ENCODE measurements around the gene ADAMTSL2. TPM values are rescaled to one million over a fixed set of nuclear protein-coding genes. Genes with fewer than 3 reads are reported as not detected.

ADAMTSL2 gene
- total RNA-seq, 1 donor from 2014 or later = 2.0 TPM

DNA sequence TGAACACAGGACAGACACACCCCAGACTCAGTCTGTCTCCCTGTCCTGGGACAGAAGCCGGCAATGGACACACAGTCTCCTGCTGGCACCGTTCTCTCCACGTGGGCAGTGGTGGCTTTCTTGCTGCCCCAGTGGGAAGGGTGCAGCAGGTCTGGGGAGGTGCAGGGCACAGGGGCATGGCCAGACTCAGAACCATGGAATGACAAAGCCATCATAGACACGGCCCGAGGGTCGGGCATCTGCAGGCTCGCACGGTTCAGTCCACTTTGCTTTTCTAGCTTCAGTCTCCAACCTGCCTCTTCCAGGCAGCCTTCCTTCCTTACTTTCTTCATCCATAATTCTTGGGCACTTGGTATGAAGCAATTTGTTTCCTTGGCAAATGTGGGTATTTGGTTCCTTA, 26.5 kb upstream of the ADAMTSL2 start:
- Histone ChIP-seq H3K36me3 (no peaks in the 10 kb centered on the region), H3K4me1 (peaks cover 40% of the 10 kb centered on the region), H3K4me3 (no peak overlapping the region), H3K27ac (no peak overlapping the region), H3K9me3 (no peaks in the 10 kb centered on the region), H3K27me3 (no peaks in the 10 kb centered on the region)
- intact Hi-C loops (cut with DNase I) = no loop called here
- TF ChIP-seq POLR2AphosphoS5 (IDR thresholded peaks at IDR 0.05; ENCODE audit: insufficient read depth in 1 of 2, low read depth in 1 of 2) (no peak), POLR2A (IDR thresholded peaks at IDR 0.05) (no peak)
- TF ChIP-seq, protein P1, sequence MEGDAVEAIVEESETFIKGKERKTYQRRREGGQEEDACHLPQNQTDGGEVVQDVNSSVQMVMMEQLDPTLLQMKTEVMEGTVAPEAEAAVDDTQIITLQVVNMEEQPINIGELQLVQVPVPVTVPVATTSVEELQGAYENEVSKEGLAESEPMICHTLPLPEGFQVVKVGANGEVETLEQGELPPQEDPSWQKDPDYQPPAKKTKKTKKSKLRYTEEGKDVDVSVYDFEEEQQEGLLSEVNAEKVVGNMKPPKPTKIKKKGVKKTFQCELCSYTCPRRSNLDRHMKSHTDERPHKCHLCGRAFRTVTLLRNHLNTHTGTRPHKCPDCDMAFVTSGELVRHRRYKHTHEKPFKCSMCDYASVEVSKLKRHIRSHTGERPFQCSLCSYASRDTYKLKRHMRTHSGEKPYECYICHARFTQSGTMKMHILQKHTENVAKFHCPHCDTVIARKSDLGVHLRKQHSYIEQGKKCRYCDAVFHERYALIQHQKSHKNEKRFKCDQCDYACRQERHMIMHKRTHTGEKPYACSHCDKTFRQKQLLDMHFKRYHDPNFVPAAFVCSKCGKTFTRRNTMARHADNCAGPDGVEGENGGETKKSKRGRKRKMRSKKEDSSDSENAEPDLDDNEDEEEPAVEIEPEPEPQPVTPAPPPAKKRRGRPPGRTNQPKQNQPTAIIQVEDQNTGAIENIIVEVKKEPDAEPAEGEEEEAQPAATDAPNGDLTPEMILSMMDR (IDR thresholded peaks at IDR 0.05) = no peak
- no peak for DNase-seq (ENCODE audit: extremely low spot score in 2 of 2)

DNA sequence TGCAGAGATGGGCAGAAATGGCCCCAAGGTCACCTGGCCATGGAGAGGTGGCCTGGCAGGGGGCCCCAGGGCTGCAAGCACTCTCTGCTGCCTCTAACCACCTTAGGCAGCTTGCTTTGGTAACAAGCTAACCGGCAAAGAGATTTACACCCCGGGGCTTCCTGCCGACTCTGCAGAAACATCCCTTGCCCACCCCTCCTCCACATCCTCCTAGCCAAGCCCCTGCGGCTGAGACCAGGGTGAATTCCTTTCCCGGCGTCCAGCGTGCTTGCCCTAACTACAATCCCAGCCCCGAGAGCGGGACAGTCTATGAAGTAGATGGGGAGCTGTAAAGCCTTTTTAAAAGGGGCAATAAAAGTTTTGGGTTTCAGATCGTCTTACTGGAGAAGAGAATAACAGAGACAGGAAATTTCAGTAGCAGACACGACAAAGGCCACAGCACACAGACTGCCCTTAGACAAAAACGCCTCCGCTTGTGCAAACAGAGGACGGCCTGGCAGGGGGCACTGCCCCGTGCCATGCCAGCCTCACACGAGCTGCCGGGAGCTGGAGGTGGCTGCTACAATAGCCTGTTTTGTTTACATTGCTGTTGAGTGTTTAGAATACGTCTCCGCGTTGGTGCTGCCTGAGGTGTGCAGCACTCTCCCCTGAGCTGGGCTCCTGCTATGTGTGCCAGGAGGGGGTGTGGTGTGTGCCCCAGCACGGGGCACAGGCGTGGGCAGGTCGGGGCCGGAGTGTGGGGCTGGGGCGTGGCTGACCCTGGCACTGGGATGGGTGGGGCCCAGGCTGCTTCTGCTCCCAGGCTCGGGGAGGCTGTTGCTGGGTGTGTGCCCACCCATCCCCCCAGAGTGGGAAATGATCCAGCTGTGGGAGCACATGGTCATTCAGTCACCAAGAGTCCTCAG, 25.1 kb upstream of the ADAMTSL2 start:
- Histone ChIP-seq H3K27me3 (no peaks in the 10 kb centered on the region), H3K9me3 (no peaks in the 10 kb centered on the region), H3K36me3 (no peaks in the 10 kb centered on the region), H3K4me3 (no peak overlapping the region), H3K4me1 (peaks cover 40% of the 10 kb centered on the region), H3K27ac (no peak overlapping the region)
- intact Hi-C loops (cut with DNase I) = no loop called here
- TF ChIP-seq, protein P1 (IDR thresholded peaks at IDR 0.05) = no peak
- TF ChIP-seq POLR2AphosphoS5 (IDR thresholded peaks at IDR 0.05; ENCODE audit: insufficient read depth in 1 of 2, low read depth in 1 of 2) = no peak
- no peak for TF ChIP-seq POLR2A (IDR thresholded peaks at IDR 0.05)
- no peak for DNase-seq (ENCODE audit: extremely low spot score in 2 of 2)

DNA sequence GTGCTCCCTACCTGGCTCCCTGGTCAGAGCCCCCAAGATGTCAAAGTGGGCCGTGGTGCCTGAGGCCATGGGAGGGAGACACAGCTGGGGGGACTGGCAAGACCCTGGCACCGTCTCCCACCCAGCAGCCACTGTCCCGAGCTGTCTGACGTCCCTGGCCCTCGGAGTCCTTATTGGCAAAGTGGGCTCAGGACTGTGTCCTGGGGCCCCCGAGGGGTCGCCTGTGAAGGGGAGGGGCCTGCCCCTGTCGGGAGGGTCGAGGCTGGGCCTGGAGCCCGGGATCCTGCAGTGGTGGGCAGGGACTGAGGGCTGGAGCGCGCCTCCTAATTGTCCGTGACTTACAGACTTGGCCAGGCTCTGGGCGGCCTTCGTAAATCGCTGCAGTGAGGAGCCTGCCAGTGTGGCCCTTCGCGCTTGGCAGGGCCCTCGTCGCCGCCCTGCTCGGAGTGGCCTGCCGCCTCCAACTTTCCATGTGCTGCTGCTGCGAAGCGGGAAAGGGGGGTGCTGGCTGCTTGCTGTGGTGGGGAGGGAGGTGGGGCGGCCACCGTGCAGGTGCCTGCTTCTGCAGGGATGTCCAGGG, 23.5 kb upstream of the ADAMTSL2 start:
- H3K36me3 ChIP-seq = no peaks in the 10 kb centered on the region
- TF ChIP-seq, protein P1 (IDR thresholded peaks at IDR 0.05) = no peak
- TF ChIP-seq POLR2A (IDR thresholded peaks at IDR 0.05) (no peak), POLR2AphosphoS5 (IDR thresholded peaks at IDR 0.05; ENCODE audit: insufficient read depth in 1 of 2, low read depth in 1 of 2) (no peak)
- peaks cover 32% of the 10 kb centered on the region for H3K4me1 ChIP-seq
- H3K27ac ChIP-seq = no peak overlapping the region
- H3K4me3 ChIP-seq = no peak overlapping the region
- intact Hi-C loops (cut with DNase I) = no loop called here
- no peaks in the 10 kb centered on the region for H3K27me3 ChIP-seq
- no peak for DNase-seq (ENCODE audit: extremely low spot score in 2 of 2)
- no peaks in the 10 kb centered on the region for H3K9me3 ChIP-seq

DNA sequence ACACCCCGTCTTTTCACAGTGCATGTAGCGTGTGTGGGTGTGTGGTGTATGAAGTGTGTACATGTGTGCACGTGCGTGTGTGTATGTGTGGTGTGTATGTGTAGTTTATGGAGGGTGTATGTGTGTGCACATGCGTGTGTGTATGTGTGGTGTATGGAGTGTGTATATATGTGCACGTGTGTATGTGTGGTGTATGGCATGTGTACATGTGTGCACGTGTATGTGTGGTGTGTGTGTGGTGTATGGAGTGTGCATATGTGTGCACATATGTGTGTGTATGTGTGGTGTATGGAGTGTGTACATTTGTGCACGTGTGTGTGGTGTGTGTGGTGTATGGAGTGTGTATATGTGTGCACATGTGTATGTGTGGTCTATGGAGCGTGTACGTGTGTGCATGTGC, 22.9 kb upstream of the ADAMTSL2 start:
- Histone ChIP-seq H3K4me3 (no peak overlapping the region), H3K27ac (no peak overlapping the region), H3K36me3 (no peaks in the 10 kb centered on the region), H3K27me3 (no peaks in the 10 kb centered on the region), H3K9me3 (no peaks in the 10 kb centered on the region), H3K4me1 (peaks cover 26% of the 10 kb centered on the region)
- TF ChIP-seq POLR2A (IDR thresholded peaks at IDR 0.05) (no peak), POLR2AphosphoS5 (IDR thresholded peaks at IDR 0.05; ENCODE audit: insufficient read depth in 1 of 2, low read depth in 1 of 2) (no peak)
- DNase-seq (ENCODE audit: extremely low spot score in 2 of 2) = no peak
- intact Hi-C loops (cut with DNase I) = no loop called here

DNA sequence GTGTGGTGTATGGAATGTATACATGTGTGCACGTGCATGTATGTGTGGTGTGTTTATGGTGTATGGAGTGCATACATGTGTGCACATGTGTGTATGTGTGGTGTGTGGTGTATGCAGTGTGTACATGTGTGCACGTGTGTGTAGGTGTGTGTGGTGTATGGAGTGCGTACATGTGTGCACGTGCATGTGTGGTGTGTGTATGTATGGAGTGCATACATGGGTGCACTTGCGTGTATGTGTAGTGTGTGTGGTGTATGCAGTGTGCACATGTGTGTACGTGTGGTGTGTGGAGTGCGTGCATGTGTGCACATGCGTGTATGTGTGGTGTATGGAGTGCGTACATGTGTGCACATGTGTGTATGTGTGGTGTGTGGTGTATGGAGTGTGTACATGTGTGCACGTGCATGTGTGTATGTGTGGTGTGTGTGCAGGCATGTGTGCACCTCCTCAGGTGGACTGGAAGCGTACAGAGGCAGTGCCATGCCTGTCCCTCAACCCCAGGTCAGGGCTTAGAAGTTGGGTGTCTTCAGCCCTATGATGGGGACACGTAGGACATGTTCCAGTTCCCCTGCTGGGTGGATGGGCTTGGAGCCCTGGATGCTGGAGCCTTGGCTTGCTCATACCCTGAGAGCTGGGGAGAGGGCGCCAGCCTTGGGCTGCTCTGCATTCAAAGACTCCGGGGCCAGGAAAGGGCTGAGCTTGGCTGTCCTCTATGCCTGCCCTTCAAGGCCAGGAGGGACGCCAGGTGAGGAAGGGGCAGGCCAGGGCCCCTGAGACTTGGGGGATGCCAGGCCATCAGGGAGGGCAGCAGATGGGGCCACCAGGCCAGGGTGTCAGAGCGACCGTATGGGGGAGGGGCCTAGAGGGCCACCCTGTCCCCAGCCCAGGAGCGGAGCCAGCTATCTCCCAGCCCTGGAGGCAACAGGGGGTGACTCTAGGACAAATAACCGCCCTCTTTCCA, 22.0 kb upstream of the ADAMTSL2 start:
- intact Hi-C loops (cut with DNase I) = no loop called here
- H3K9me3 ChIP-seq = no peaks in the 10 kb centered on the region
- TF ChIP-seq POLR2A (IDR thresholded peaks at IDR 0.05) = no peak
- no peak for TF ChIP-seq POLR2AphosphoS5 (IDR thresholded peaks at IDR 0.05; ENCODE audit: insufficient read depth in 1 of 2, low read depth in 1 of 2)
- TF ChIP-seq, protein P1 (IDR thresholded peaks at IDR 0.05) = no peak
- no peak for DNase-seq (ENCODE audit: extremely low spot score in 2 of 2)
- H3K4me1 ChIP-seq = peaks cover 21% of the 10 kb centered on the region
- H3K27ac ChIP-seq = no peak overlapping the region
- H3K36me3 ChIP-seq = no peaks in the 10 kb centered on the region
- no peak overlapping the region for H3K4me3 ChIP-seq
- no peaks in the 10 kb centered on the region for H3K27me3 ChIP-seq

Measured in vagina (tissue), 2 donors.